Endothelial cell of umbilical vein (primary cell): ENCODE measurements around the gene PLA2G15. TPM values are rescaled to one million over a fixed set of nuclear protein-coding genes. Genes with fewer than 3 reads are reported as not detected.

Source experiments
- BruUV-seq: library from RNA; stranded (reverse); fragments of 400-500 nt; replicated peaks from 2 replicates; lab custom pipeline; 2021; lab: Mats Ljungman, UMichigan
- CTCF ChIA-PET: fragments of 300-600, 350-600 bp; sonication (Branson Sonifier 250); formaldehyde crosslinking; loops from one replicate; lab custom pipeline; 2021; ENCODE audit warnings: antibody characterized with exemption, inconsistent platforms; lab: Charles Lee
- POLR2A ChIA-PET: fragments of 300-600, 350-600 bp; sonication (Branson Sonifier 250); formaldehyde crosslinking; loops from one replicate; lab custom pipeline; 2021; ENCODE audit warnings: antibody characterized with exemption, inconsistent platforms; lab: Charles Lee
- DNase-seq: peaks from one replicate; pipeline ENCODE4 v3.0.0-alpha.2; 2011; ENCODE audit warnings: low read depth, low spot score
- FAIRE-seq: peaks from 2 replicates; lab custom pipeline; 2011; peaks lifted over from hg19 to GRCh38; lab: Jason Lieb, UNC
- H2AFZ ChIP-seq: 2 replicates; pipeline ENCODE4 v1.6.0; 2012; ENCODE audit warnings: low read depth, low read length, control low read depth, inconsistent platforms
- H3K27ac ChIP-seq: 2 replicates; pipeline ENCODE4 v1.5.1; 2011; ENCODE audit warnings: low read depth, mild to moderate bottlenecking, control low read depth, low read length, moderate library complexity; ENCODE audit not compliant: insufficient read depth
- H3K27me3 ChIP-seq, 2 experiments: 2 replicates each; pipeline versions ENCODE4 v1.6.0 to v1.6.1; 2011; ENCODE audit warnings: low read length in 2 of 2, mixed read lengths in 1 of 2; ENCODE audit not compliant: control insufficient read depth in 2 of 2, insufficient read depth in 2 of 2
- H3K36me3 ChIP-seq, 2 experiments: 2 replicates in 1 of 2; 3 replicates in 1 of 2; pipeline ENCODE4 v1.5.1; 2011; ENCODE audit warnings: low read length in 2 of 2, mild to moderate bottlenecking in 1 of 2, moderate library complexity in 1 of 2; ENCODE audit not compliant: control insufficient read depth in 2 of 2, insufficient read depth in 2 of 2; ENCODE audit errors: extremely low read depth in 1 of 2
- H3K4me1 ChIP-seq: 3 replicates; pipeline ENCODE4 v1.5.1; 2011; ENCODE audit warnings: mild to moderate bottlenecking, low read length; ENCODE audit not compliant: control insufficient read depth, insufficient read depth; ENCODE audit errors: extremely low read depth
- H3K4me2 ChIP-seq: 2 replicates; pipeline ENCODE4 v1.6.1; 2011; ENCODE audit warnings: low read length, control low read depth, mixed read lengths; ENCODE audit not compliant: insufficient read depth
- H3K4me3 ChIP-seq, 3 experiments: fragments of 200-600 bp in 1 of 3; sonication (generic), shearing (Covaris generic) in 1 of 3; replicated peaks in 1 of 3; 2 replicates each; pipeline ENCODE4 v1.5.1; 2011 to 2016; ENCODE audit warnings: control low read depth in 3 of 3, low read length in 3 of 3, mild to moderate bottlenecking in 2 of 3, inconsistent platforms in 1 of 3, low read depth in 1 of 3, moderate library complexity in 1 of 3; ENCODE audit not compliant: insufficient read depth in 1 of 3
- H3K79me2 ChIP-seq: 2 replicates; pipeline ENCODE4 v1.6.0; 2012; ENCODE audit warnings: low read length, inconsistent platforms; ENCODE audit not compliant: control insufficient read depth, insufficient read depth
- H3K9ac ChIP-seq: replicated peaks from 2 replicates; pipeline ENCODE3; 2011; ENCODE audit warnings: low read length, control low read depth; ENCODE audit not compliant: insufficient read depth; ENCODE audit errors: extremely low read depth
- H3K9me1 ChIP-seq: replicated peaks from 3 replicates; pipeline ENCODE4 v1.6.0; 2011; ENCODE audit warnings: mild to moderate bottlenecking, low read length; ENCODE audit not compliant: control insufficient read depth, insufficient read depth; ENCODE audit errors: extremely low read depth
- H3K9me3 ChIP-seq: replicated peaks from 2 replicates; pipeline ENCODE4 v1.5.1; 2012; ENCODE audit warnings: low read length, inconsistent platforms; ENCODE audit not compliant: control insufficient read depth, insufficient read depth
- H4K20me1 ChIP-seq: replicated peaks from 2 replicates; pipeline ENCODE3; 2011; ENCODE audit warnings: mild to moderate bottlenecking, low read length; ENCODE audit not compliant: control insufficient read depth, insufficient read depth; ENCODE audit errors: extremely low read depth
- EZH2 ChIP-seq: IDR thresholded peaks from 2 replicates; pipeline ENCODE4 v1.6.1; 2012; ENCODE audit warnings: borderline replicate concordance, low read depth, mild to moderate bottlenecking, moderate library complexity, low read length, inconsistent platforms; ENCODE audit not compliant: severe bottlenecking
- FOS ChIP-seq: IDR thresholded peaks from 2 replicates; pipeline ENCODE4 v1.6.1; 2011; ENCODE audit warnings: mild to moderate bottlenecking, low read length, moderate library complexity, borderline replicate concordance; ENCODE audit not compliant: insufficient read depth
- GATA2 ChIP-seq: IDR thresholded peaks from 2 replicates; pipeline ENCODE4 v1.7.0; 2011; ENCODE audit warnings: low read depth, mild to moderate bottlenecking, moderate library complexity, mixed read lengths, low read length; ENCODE audit not compliant: insufficient read length, insufficient read depth
- JUN ChIP-seq: IDR thresholded peaks from 2 replicates; pipeline ENCODE4 v1.6.1; 2011; ENCODE audit warnings: borderline replicate concordance, low read depth; ENCODE audit not compliant: insufficient read length, insufficient read depth
- MYC ChIP-seq: IDR thresholded peaks from one replicate; pipeline ENCODE4 v1.6.1; 2011; ENCODE audit warnings: mild to moderate bottlenecking, low read depth, low read length
- POLR2A ChIP-seq: IDR thresholded peaks from 2 replicates; pipeline ENCODE4 v1.6.1; 2012; ENCODE audit warnings: low read depth, mild to moderate bottlenecking, control low read depth, low read length
- POLR2AphosphoS5 ChIP-seq: IDR thresholded peaks from 2 replicates; pipeline ENCODE4 v1.6.1; 2012; ENCODE audit warnings: low read depth, mild to moderate bottlenecking, control low read depth, low read length, moderate library complexity; ENCODE audit not compliant: insufficient read depth
- dilution Hi-C: fragments of 300-500 bp; cut with MboI; formaldehyde crosslinking; loops from one replicate; pipeline ENCODE4 v1.15.0; 2019; ENCODE audit warnings: low sequenced_read_pairs; ENCODE audit not compliant: extremely low pct_ligation_motif_present
- intact Hi-C: fragments of 100-400 bp; cut with micrococcal nuclease; formaldehyde crosslinking; loops from one replicate; pipeline ENCODE4 v1.10.0; 2022
- polyA plus RNA-seq, 4 experiments: library from polyadenylated mRNA; depleted of rRNA in 3 of 4; stranded (reverse) in 3 of 4; unstranded in 1 of 4; fragments of >200 nt; gene quantifications; 2 replicates each; pipeline versions ENCODE4 v1.2.1 to v1.2.3, GENCODE V29; 2011 to 2012; ENCODE audit warnings: missing spikeins in 1 of 4
- total RNA-seq: library from RNA; stranded (reverse); gene quantifications from 2 replicates; pipeline ENCODE4 v1.2.3, GENCODE V29; 2021
- TF ChIP-seq, protein P1 (sequence below): IDR thresholded peaks from 2 replicates; pipeline ENCODE4 v1.6.1; 2011; ENCODE audit not compliant: insufficient read depth, insufficient read length
- TF ChIP-seq, protein P2 (sequence below), 2 donors: IDR thresholded peaks; 1 replicate in 1 of 2; 2 replicates in 1 of 2; pipeline ENCODE4 v1.5.1; 2011; ENCODE audit warnings: low read length in 2 of 2, mild to moderate bottlenecking in 2 of 2, moderate library complexity in 2 of 2, control low read depth in 1 of 2, inconsistent platforms in 1 of 2, low read depth in 1 of 2; ENCODE audit not compliant: insufficient read depth in 1 of 2; ENCODE audit errors: extremely low read depth in 1 of 2

PLA2G15 gene
- total and polyA plus RNA-seq, 2 donors (not counting 3 experiments of a cell fraction or from before 2014, with no cell fraction given): 24.3 to 41.8 TPM

DNA sequence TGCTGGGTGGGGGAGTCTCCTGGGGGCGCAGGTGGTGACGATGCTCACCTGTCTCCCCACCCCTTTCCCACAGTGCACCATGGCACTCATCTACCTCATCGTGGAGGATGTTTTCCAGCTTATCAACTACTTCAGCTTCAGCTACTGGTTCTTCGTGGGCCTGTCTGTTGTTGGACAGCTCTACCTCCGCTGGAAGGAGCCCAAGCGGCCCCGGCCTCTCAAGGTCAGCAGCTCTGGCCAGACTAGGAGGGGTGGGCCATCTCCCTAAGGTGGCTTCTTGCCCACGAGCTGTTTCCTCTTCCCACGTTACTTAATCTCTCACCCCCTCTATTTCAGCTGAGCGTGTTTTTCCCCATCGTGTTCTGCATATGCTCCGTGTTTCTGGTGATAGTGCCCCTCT is 51.1 kb downstream of the PLA2G15 start:
- intact Hi-C loops (no loop called here), dilution Hi-C loops (no loop called here)
- CTCF ChIA-PET: interaction anchor here (1.4 to 10.9 kb wide), 2 partner anchors 28 to 34 kb away, joined by 7 to 120 read pairs; partner anchors contain the start of gene SLC7A6
- Histone ChIP-seq H3K27ac (no peak overlapping the region), H3K9me3 (no peaks in the 10 kb centered on the region), H3K36me3 (peaks cover 39 to 47% of the 10 kb centered on the region in 2 experiments), H3K27me3 (no peaks in the 10 kb centered on the region), H3K9ac (no peak overlapping the region), H3K9me1 (no peaks in the 10 kb centered on the region), H3K4me3 (no peak overlapping the region), H4K20me1 (no peaks in the 10 kb centered on the region), H3K4me2 (no peak overlapping the region), H3K79me2 (peaks cover 11% of the 10 kb centered on the region), H2AFZ (no peak overlapping the region), H3K4me1 (no peaks in the 10 kb centered on the region)
- POLR2A ChIA-PET: interaction anchor here (0.9 kb wide), 1 partner anchor 15 kb away, joined by 3 read pairs; the partner anchor contains the start of genes PRMT7 and SLC7A6OS
- FAIRE-seq (no peak), DNase-seq (no peak)
- BruUV-seq: no TSS peak
- no peak for TF ChIP-seq POLR2A
- TF ChIP-seq EZH2: no peak
- TF ChIP-seq, protein P1, sequence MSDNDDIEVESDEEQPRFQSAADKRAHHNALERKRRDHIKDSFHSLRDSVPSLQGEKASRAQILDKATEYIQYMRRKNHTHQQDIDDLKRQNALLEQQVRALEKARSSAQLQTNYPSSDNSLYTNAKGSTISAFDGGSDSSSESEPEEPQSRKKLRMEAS: no peak
- no peak for TF ChIP-seq POLR2AphosphoS5
- TF ChIP-seq, protein P2, sequence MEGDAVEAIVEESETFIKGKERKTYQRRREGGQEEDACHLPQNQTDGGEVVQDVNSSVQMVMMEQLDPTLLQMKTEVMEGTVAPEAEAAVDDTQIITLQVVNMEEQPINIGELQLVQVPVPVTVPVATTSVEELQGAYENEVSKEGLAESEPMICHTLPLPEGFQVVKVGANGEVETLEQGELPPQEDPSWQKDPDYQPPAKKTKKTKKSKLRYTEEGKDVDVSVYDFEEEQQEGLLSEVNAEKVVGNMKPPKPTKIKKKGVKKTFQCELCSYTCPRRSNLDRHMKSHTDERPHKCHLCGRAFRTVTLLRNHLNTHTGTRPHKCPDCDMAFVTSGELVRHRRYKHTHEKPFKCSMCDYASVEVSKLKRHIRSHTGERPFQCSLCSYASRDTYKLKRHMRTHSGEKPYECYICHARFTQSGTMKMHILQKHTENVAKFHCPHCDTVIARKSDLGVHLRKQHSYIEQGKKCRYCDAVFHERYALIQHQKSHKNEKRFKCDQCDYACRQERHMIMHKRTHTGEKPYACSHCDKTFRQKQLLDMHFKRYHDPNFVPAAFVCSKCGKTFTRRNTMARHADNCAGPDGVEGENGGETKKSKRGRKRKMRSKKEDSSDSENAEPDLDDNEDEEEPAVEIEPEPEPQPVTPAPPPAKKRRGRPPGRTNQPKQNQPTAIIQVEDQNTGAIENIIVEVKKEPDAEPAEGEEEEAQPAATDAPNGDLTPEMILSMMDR (IDR thresholded peaks at IDR 0.05; ENCODE audit: extremely low read depth in 1 of 2, insufficient read depth in 1 of 2, low read depth in 1 of 2, low read length in 2 of 2): no peak
- TF ChIP-seq JUN: no peak
- no peak for TF ChIP-seq FOS
- no peak for TF ChIP-seq MYC
- TF ChIP-seq GATA2: no peak
